HG02588 (cell line): ENCODE measurements around the gene SPDYE3.
"Not testable (repeated sequence)": the region's sequence is repeated elsewhere in the genome, so short reads cannot be mapped to it uniquely, and the experiment has no call there.

Experiments
- ATAC-seq: cut with Tn5 transposase; IDR thresholded peaks from one replicate; pipeline ENCODE4 v1.9.1; 2021; ENCODE audit warnings: mild to moderate bottlenecking, moderate library complexity; ENCODE audit not compliant: unreplicated experiment

Gene SPDYE3

GRCh38 chr7:100307402-100307801 is at the start of gene SPDYE3:
TSS of gene SPDYE3 (plus strand) at chr7:100307702. CDS start at chr7:100307886, 184 bp downstream.
- not testable (repeated sequence) for ATAC-seq

- not testable (repeated sequence) for ATAC-seq
These were observed 47.5 kb upstream of the SPDYE3 start for GRCh38 chr7:100259984-100260383.

- ATAC-seq = not testable (repeated sequence)
These were observed 44.6 kb upstream of the SPDYE3 start for GRCh38 chr7:100262896-100263295.

GRCh38 chr7:100264223-100264622 is 43.3 kb upstream of the SPDYE3 start:
- ATAC-seq = not testable (repeated sequence)

- not testable (repeated sequence) for ATAC-seq
These were observed 42.8 kb upstream of the SPDYE3 start for GRCh38 chr7:100264669-100265165.

GRCh38 chr7:100265851-100266250 is 41.7 kb upstream of the SPDYE3 start:
- ATAC-seq = not testable (repeated sequence)

- ATAC-seq = no peak
These were observed 40.7 kb upstream of the SPDYE3 start for GRCh38 chr7:100266576-100267354.

GRCh38 chr7:100267648-100268047 is 39.9 kb upstream of the SPDYE3 start:
- no peak for ATAC-seq

- ATAC-seq = not testable (repeated sequence)
These were observed 38.6 kb upstream of the SPDYE3 start for GRCh38 chr7:100268882-100269281.

GRCh38 chr7:100269306-100270045 is 38.0 kb upstream of the SPDYE3 start:
- ATAC-seq = not testable (repeated sequence)

GRCh38 chr7:100270046-100270918 is 37.2 kb upstream of the SPDYE3 start:
- not testable (repeated sequence) for ATAC-seq

GRCh38 chr7:100270941-100271593 is 36.4 kb upstream of the SPDYE3 start:
- not testable (repeated sequence) for ATAC-seq

GRCh38 chr7:100271716-100272537 is 35.6 kb upstream of the SPDYE3 start:
- peak; percentile 86 for ATAC-seq

GRCh38 chr7:100272538-100272902 is 35.0 kb upstream of the SPDYE3 start:
- not testable (repeated sequence) for ATAC-seq

- ATAC-seq = no peak
These were observed 32.4 kb upstream of the SPDYE3 start for GRCh38 chr7:100275120-100275519.

- not testable (repeated sequence) for ATAC-seq
These were observed 31.4 kb upstream of the SPDYE3 start for GRCh38 chr7:100276126-100276525.

- ATAC-seq = not testable (repeated sequence)
These were observed 25.4 kb upstream of the SPDYE3 start for GRCh38 chr7:100282069-100282608.

GRCh38 chr7:100283147-100283546 is 24.4 kb upstream of the SPDYE3 start:
- ATAC-seq = not testable (repeated sequence)
